B cell (primary cell): ENCODE measurements around the gene DHX30. TPM values are rescaled to one million over a fixed set of nuclear protein-coding genes. Genes with fewer than 3 reads are reported as not detected.

Source experiments
- ATAC-seq: fragments of 200-7000 bp; cut with Tn5 transposase; one replicate; pipeline ENCODE4 v1.10.0; 2021; ENCODE audit warnings: low read depth, mild to moderate bottlenecking, moderate number of reproducible peaks, moderate library complexity
- CTCF ChIA-PET: fragments of 350-600 bp; sonication (Branson Sonifier 250); formaldehyde crosslinking; loops from one replicate; lab custom pipeline; 2021; ENCODE audit warnings: antibody characterized with exemption, inconsistent platforms; lab: Charles Lee
- POLR2A ChIA-PET: fragments of 350-600 bp; sonication (Branson Sonifier 250); formaldehyde crosslinking; loops from one replicate; lab custom pipeline; 2021; ENCODE audit warnings: antibody characterized with exemption; lab: Charles Lee
- DNase-seq: peaks from one replicate; pipeline ENCODE4 v3.0.0; 2013
- H2AFZ ChIP-seq: 2 replicates; pipeline ENCODE4 v1.6.1; 2012; ENCODE audit warnings: mild to moderate bottlenecking, low read depth, low read length; ENCODE audit not compliant: insufficient read depth, poor library complexity, severe bottlenecking
- H3K27ac ChIP-seq, 2 donors: 1 replicate in 1 of 2; 2 replicates in 1 of 2; pipeline ENCODE4 v1.5.1; 2012 to 2013; ENCODE audit warnings: low read length in 2 of 2, mild to moderate bottlenecking in 2 of 2, moderate library complexity in 1 of 2
- H3K27me3 ChIP-seq, 4 experiments: fragments of 200-600 bp in 1 of 4; sonication (generic) in 1 of 4; replicated peaks in 1 of 4; 1 replicate in 2 of 4; 2 replicates in 2 of 4; pipeline versions ENCODE4 v1.6.1 to v1.7.0; 2013 to 2016; ENCODE audit warnings: low read length in 3 of 4, mild to moderate bottlenecking in 2 of 4, mixed read lengths in 1 of 4, moderate library complexity in 1 of 4; ENCODE audit not compliant: insufficient read depth in 4 of 4, control insufficient read depth in 3 of 4; ENCODE audit errors: control extremely low read depth in 1 of 4
- H3K36me3 ChIP-seq, 2 experiments: replicated peaks in 1 of 2; 1 replicate in 1 of 2; 2 replicates in 1 of 2; pipeline versions ENCODE4 v1.6.1 to v1.7.1; 2013; ENCODE audit warnings: low read length in 1 of 2; ENCODE audit not compliant: insufficient read depth in 2 of 2, control insufficient read depth in 1 of 2; ENCODE audit errors: control extremely low read depth in 1 of 2, extremely low read depth in 1 of 2
- H3K4me1 ChIP-seq, 2 donors: fragments of 200-600 bp in 1 of 2; sonication (generic) in 1 of 2; 1 replicate in 1 of 2; 2 replicates in 1 of 2; pipeline versions ENCODE4 v1.5.1 to v1.6.1; 2013 to 2017; ENCODE audit warnings: low read length in 2 of 2; ENCODE audit not compliant: control insufficient read depth in 2 of 2, insufficient read depth in 2 of 2
- H3K4me2 ChIP-seq: replicated peaks from 2 replicates; pipeline ENCODE3; 2012; ENCODE audit warnings: mild to moderate bottlenecking, low read depth, low read length; ENCODE audit not compliant: poor library complexity, severe bottlenecking
- H3K4me3 ChIP-seq, 5 experiments: fragments of 200-600 bp in 1 of 5; sonication (generic) in 1 of 5; 1 replicate in 3 of 5; 2 replicates in 2 of 5; pipeline versions ENCODE4 v1.5.1 to v1.7.0; 2011 to 2016; ENCODE audit warnings: low read length in 4 of 5, mild to moderate bottlenecking in 4 of 5, low read depth in 2 of 5, control low read depth in 1 of 5, moderate library complexity in 1 of 5; ENCODE audit not compliant: insufficient read depth in 1 of 5; ENCODE audit errors: control extremely low read depth in 1 of 5, extremely low read depth in 1 of 5
- H3K79me2 ChIP-seq: fragments of 200-600 bp; sonication (generic); one replicate; pipeline ENCODE4 v1.6.0; 2016; ENCODE audit warnings: low read length; ENCODE audit not compliant: control insufficient read depth, insufficient read depth
- H3K9ac ChIP-seq: fragments of 200-600 bp; sonication (generic); 2 replicates; pipeline ENCODE4 v1.6.1; 2017; ENCODE audit warnings: mild to moderate bottlenecking, low read length, moderate library complexity
- H3K9me3 ChIP-seq, 3 donors: one replicate each; pipeline versions ENCODE4 v1.6.1 to v1.7.1; 2013; ENCODE audit warnings: low read length in 2 of 3; ENCODE audit not compliant: control insufficient read depth in 2 of 3, insufficient read depth in 1 of 3; ENCODE audit errors: control extremely low read depth in 1 of 3
- H4K20me1 ChIP-seq: 2 replicates; pipeline ENCODE4 v1.6.0; 2012; ENCODE audit warnings: mild to moderate bottlenecking, low read length; ENCODE audit not compliant: insufficient read depth, control insufficient read depth, poor library complexity, severe bottlenecking
- H3K27ac Mint-ChIP-seq: one replicate; pipeline ENCODE4 v1.8.0; 2021; ENCODE audit warnings: mixed read lengths
- H3K27me3 Mint-ChIP-seq: one replicate; pipeline ENCODE4 v1.8.0; 2021; ENCODE audit warnings: mixed read lengths
- H3K4me1 Mint-ChIP-seq: one replicate; pipeline ENCODE4 v1.8.0; 2021; ENCODE audit warnings: mixed read lengths
- H3K4me3 Mint-ChIP-seq: one replicate; pipeline ENCODE4 v1.8.0; 2021; ENCODE audit warnings: mixed read lengths
- H3K9me3 Mint-ChIP-seq: one replicate; pipeline ENCODE4 v1.8.0; 2022; ENCODE audit warnings: mixed read lengths; ENCODE audit not compliant: insufficient read depth
- EZH2 ChIP-seq: IDR thresholded peaks from 2 replicates; pipeline ENCODE4 v1.6.1; 2012; ENCODE audit warnings: borderline replicate concordance, low read depth, mild to moderate bottlenecking, moderate library complexity, low read length; ENCODE audit not compliant: insufficient read depth, poor library complexity, severe bottlenecking
- WGBS: methylation state at CpG from one replicate; pipeline ENCODE4 v1.1.5; 2013; ENCODE audit warnings: missing lambda C conversion rate; ENCODE audit not compliant: insufficient coverage; 5-methylcytosine and 5-hydroxymethylcytosine counted together
- intact Hi-C: fragments of 100-400 bp; cut with micrococcal nuclease; formaldehyde crosslinking; loops from one replicate; pipeline ENCODE4 v1.10.0; 2022
- polyA plus RNA-seq: library from polyadenylated mRNA; depleted of rRNA; stranded (reverse); fragments of >200 nt; gene quantifications from 2 replicates; pipeline ENCODE4 v1.2.3, GENCODE V29; 2012
- total RNA-seq, 2 donors: library from RNA; stranded (reverse); fragments of 120-200 nt in 1 of 2; gene quantifications; 1 replicate in 1 of 2; 2 replicates in 1 of 2; pipeline versions ENCODE4 v1.2.3 to v1.2.4, GENCODE V29; 2013 to 2022
- TF ChIP-seq, protein P1 (sequence below): fragments of 200-600 bp; IDR thresholded peaks from one replicate; pipeline ENCODE4 v1.8.0; 2022; ENCODE audit warnings: antibody characterized with exemption, mild to moderate bottlenecking

Gene DHX30
- total and polyA plus RNA-seq, 2 donors (not counting 1 experiment from before 2014, with no cell fraction given): 77.0 to 81.8 TPM

DNA sequence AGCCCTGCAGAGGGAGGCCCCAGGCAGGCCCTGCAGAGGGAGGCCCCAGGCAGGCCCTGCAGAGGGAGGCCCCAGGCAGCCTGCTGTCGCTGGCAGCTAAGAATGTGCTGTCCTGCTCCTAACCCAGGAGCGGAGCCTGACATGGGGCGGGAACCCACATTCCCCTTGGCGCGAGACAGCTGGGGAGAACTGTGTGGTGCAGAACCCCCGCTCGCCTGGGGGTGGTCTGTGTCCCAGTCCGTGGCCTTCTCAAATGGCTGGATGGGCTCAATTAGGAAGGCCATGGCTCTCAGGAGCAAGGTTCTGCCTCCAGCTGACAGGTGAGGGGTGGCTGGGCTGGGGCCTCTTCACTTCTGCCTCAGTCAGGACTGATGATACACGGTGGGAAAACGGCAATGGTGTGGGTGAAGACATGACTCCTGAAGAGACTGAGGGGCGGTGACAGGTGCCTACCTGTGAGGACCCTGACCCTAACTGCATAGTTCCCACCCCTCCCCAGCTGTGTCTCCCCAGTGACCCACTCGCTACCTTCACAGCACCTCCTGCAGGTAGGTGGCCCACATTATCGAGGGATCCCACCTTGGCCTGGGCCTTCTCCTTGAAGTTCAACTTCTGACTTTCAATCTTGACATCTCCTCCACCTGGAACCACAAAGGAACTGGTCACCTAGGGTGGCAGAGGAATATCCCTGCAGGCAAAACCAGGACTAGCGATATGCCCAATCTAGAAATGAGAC is 52.0 kb downstream of the DHX30 start:
- peaks cover 5% of the 10 kb centered on the region for H3K4me1 Mint-ChIP-seq
- intact Hi-C loops: no loop called here
- Histone ChIP-seq H2AFZ (no peak overlapping the region), H3K4me1 (peaks cover 4 to 8% of the 10 kb centered on the region in 2 donors), H3K79me2 (no peaks in the 10 kb centered on the region), H3K27me3 (no peaks in the 10 kb centered on the region), H3K27ac (no peak overlapping the region), H3K36me3 (peaks cover 4 to 44% of the 10 kb centered on the region in 2 experiments), H4K20me1 (no peaks in the 10 kb centered on the region), H3K4me3 (no peak overlapping the region), H3K9me3 (no peaks in the 10 kb centered on the region), H3K9ac (no peak overlapping the region), H3K4me2 (no peak overlapping the region)
- TF ChIP-seq, protein P1, sequence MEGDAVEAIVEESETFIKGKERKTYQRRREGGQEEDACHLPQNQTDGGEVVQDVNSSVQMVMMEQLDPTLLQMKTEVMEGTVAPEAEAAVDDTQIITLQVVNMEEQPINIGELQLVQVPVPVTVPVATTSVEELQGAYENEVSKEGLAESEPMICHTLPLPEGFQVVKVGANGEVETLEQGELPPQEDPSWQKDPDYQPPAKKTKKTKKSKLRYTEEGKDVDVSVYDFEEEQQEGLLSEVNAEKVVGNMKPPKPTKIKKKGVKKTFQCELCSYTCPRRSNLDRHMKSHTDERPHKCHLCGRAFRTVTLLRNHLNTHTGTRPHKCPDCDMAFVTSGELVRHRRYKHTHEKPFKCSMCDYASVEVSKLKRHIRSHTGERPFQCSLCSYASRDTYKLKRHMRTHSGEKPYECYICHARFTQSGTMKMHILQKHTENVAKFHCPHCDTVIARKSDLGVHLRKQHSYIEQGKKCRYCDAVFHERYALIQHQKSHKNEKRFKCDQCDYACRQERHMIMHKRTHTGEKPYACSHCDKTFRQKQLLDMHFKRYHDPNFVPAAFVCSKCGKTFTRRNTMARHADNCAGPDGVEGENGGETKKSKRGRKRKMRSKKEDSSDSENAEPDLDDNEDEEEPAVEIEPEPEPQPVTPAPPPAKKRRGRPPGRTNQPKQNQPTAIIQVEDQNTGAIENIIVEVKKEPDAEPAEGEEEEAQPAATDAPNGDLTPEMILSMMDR: no peak
- no peak for TF ChIP-seq EZH2
- 96% methylated on average over 13 of the region's 14 CpGs for WGBS
- H3K27me3 Mint-ChIP-seq: no peaks in the 10 kb centered on the region
- DNase-seq: no peak
- H3K4me3 Mint-ChIP-seq: no peak overlapping the region
- H3K9me3 Mint-ChIP-seq: no peaks in the 10 kb centered on the region
- CTCF ChIA-PET: no interaction called here
- POLR2A ChIA-PET: no interaction called here
- ATAC-seq: no peak
- H3K27ac Mint-ChIP-seq: peak overlapping the region; percentile 32
